Keratinocyte (primary cell): ENCODE data around the gene NRBP1.

Experiments used
- EZH2 ChIP-seq: IDR thresholded peaks from one replicate; pipeline ENCODE4 v1.6.1; 2012; ENCODE audit warnings: inconsistent platforms, mild to moderate bottlenecking, low read length, moderate library complexity
- TF ChIP-seq, protein P1 (sequence below), 3 experiments: IDR thresholded peaks in 1 of 3; conservative IDR thresholded peaks in 1 of 3; optimal IDR thresholded peaks in 1 of 3; 2 replicates in 2 of 3; 3 replicates in 1 of 3; pipeline versions ENCODE3 to v1.5.1; 2011; ENCODE audit warnings: low read length in 3 of 3, mild to moderate bottlenecking in 3 of 3, moderate library complexity in 2 of 3, control low read depth in 1 of 3, inconsistent platforms in 1 of 3; ENCODE audit not compliant: insufficient read depth in 2 of 3; ENCODE audit errors: extremely low read depth in 1 of 3

DNA sequence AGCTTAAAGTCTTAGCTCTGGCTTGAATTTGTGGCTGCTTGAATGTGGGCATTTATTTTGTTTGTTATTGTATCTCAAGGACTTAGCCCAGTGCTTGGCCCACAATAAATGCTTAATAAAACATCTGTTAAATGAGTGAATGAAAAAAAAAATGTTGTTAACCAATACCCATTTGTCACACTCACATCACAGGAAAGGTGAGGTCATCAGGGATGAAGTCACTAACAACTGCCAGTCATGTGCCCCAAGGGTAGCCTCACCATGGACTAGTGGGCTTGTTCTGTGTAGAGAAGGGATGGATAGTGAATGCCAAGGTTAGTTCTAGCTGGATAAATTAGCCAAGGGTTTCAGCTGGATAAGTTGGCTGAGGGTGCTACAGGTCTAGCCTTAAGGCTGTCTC is 3.0 kb downstream of the NRBP1 start:
- TF ChIP-seq EZH2, result no peak
- TF ChIP-seq, protein P1, sequence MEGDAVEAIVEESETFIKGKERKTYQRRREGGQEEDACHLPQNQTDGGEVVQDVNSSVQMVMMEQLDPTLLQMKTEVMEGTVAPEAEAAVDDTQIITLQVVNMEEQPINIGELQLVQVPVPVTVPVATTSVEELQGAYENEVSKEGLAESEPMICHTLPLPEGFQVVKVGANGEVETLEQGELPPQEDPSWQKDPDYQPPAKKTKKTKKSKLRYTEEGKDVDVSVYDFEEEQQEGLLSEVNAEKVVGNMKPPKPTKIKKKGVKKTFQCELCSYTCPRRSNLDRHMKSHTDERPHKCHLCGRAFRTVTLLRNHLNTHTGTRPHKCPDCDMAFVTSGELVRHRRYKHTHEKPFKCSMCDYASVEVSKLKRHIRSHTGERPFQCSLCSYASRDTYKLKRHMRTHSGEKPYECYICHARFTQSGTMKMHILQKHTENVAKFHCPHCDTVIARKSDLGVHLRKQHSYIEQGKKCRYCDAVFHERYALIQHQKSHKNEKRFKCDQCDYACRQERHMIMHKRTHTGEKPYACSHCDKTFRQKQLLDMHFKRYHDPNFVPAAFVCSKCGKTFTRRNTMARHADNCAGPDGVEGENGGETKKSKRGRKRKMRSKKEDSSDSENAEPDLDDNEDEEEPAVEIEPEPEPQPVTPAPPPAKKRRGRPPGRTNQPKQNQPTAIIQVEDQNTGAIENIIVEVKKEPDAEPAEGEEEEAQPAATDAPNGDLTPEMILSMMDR (optimal IDR thresholded peaks at IDR 0.05 in 1 of 3, IDR thresholded peaks at IDR 0.05 in 1 of 3, conservative IDR thresholded peaks at IDR 0.05 in 1 of 3; ENCODE audit: extremely low read depth in 1 of 3, insufficient read depth in 2 of 3, low read length in 3 of 3), result no peak
